Activated T-cell treated with anti-CD3 and anti-CD28 coated beads, Interleukin-2, amount 50 U/mL, for 1 hour (primary cell): ENCODE measurements around the gene MN1.
A peak's percentile ranks its signal among the peaks of the same experiment; 100 is the strongest.

Experiments
- DNase-seq: peaks from one replicate; pipeline ENCODE4 v3.0.0-alpha.2; 2020

MN1 gene

GRCh38 chr22:27825174-27825573, 23.6 kb upstream of the MN1 start:
- no peak for DNase-seq

GRCh38 chr22:27823221-27823620, 21.7 kb upstream of the MN1 start:
- DNase-seq = no peak

- no peak for DNase-seq
Observed at GRCh38 chr22:27820896-27821866, 19.6 kb upstream of the MN1 start.

GRCh38 chr22:27816552-27816951, 15.0 kb upstream of the MN1 start:
- DNase-seq = no peak

- DNase-seq = no peak
Observed at GRCh38 chr22:27815826-27816530, 14.4 kb upstream of the MN1 start.

- DNase-seq = no peak
Observed at GRCh38 chr22:27814993-27815392, 13.4 kb upstream of the MN1 start.

GRCh38 chr22:27811778-27812177, 10.2 kb upstream of the MN1 start:
- DNase-seq = no peak

- no peak for DNase-seq
Observed at GRCh38 chr22:27810609-27811151, 9.1 kb upstream of the MN1 start.

- DNase-seq = no peak
Observed at GRCh38 chr22:27809700-27810608, 8.4 kb upstream of the MN1 start.

GRCh38 chr22:27809226-27809603, 7.7 kb upstream of the MN1 start:
- DNase-seq = no peak

GRCh38 chr22:27808451-27809225, 7.1 kb upstream of the MN1 start:
- no peak for DNase-seq

- DNase-seq = no peak
Observed at GRCh38 chr22:27805841-27806240, 4.3 kb upstream of the MN1 start.

- DNase-seq = peak; percentile 52
Observed at GRCh38 chr22:27804470-27805297, 3.1 kb upstream of the MN1 start.

GRCh38 chr22:27803841-27804415, 2.4 kb upstream of the MN1 start:
- DNase-seq = no peak

- DNase-seq = no peak
Observed at GRCh38 chr22:27802346-27803073, 954 bp upstream of the MN1 start.

GRCh38 chr22:27801202-27801615, 347 bp downstream of the MN1 start:
- peak; percentile 47 for DNase-seq

GRCh38 chr22:27800250-27801201, 1.0 kb downstream of the MN1 start:
- peak; percentile 25 for DNase-seq

GRCh38 chr22:27799827-27800249, 1.7 kb downstream of the MN1 start:
- DNase-seq = no peak
